SK-N-SH (cell line): Measurements from ENCODE around the gene ALDH7A1. TPM values are rescaled to one million over a fixed set of nuclear protein-coding genes. Genes with fewer than 3 reads are reported as not detected.

ENCODE experiments used
- CTCF ChIA-PET: fragments of 300-600, 350-600 bp; formaldehyde crosslinking; extraction: SDS; loops from one replicate; lab custom pipeline; 2021; lab: Yijun Ruan, JAX
- POLR2A ChIA-PET: fragments of 350-600 bp; sonication (Branson Sonifier 250); formaldehyde crosslinking; extraction: SDS; loops from one replicate; lab custom pipeline; 2020; ENCODE audit warnings: antibody characterized with exemption, inconsistent platforms; lab: Yijun Ruan, JAX
- DNase-seq: peaks from one replicate; pipeline ENCODE4 v3.0.0; 2012
- H2AFZ ChIP-seq: fragments of 200-600 bp; sonication (generic); 2 replicates; pipeline ENCODE4 v1.8.1; 2016; ENCODE audit warnings: antibody characterized with exemption, mild to moderate bottlenecking, low read depth
- H3F3A ChIP-seq: fragments of 200-600 bp; sonication (generic); replicated peaks from 2 replicates; pipeline ENCODE3; 2016; ENCODE audit warnings: antibody characterized with exemption, mild to moderate bottlenecking; ENCODE audit not compliant: insufficient read depth
- H3K27ac ChIP-seq, 2 experiments: fragments of 200-500 bp in 1 of 2; fragments of 200-600 bp in 1 of 2; sonication (Bioruptor generic) in 1 of 2; sonication (generic), shearing (Covaris generic) in 1 of 2; 2 replicates each; pipeline versions ENCODE4 v1.5.1 to v1.6.1; 2014 to 2016; ENCODE audit warnings: low read depth in 2 of 2, inconsistent platforms in 1 of 2, low read length in 1 of 2, mild to moderate bottlenecking in 1 of 2, mixed read lengths in 1 of 2
- H3K27me3 ChIP-seq: fragments of 200-600 bp; sonication (generic), shearing (Covaris generic); 2 replicates; pipeline ENCODE4 v1.6.1; 2016; ENCODE audit warnings: mixed run types; ENCODE audit not compliant: insufficient read depth
- H3K36me3 ChIP-seq, 2 experiments: fragments of 200-500 bp in 1 of 2; fragments of 200-600 bp in 1 of 2; sonication (Bioruptor generic) in 1 of 2; sonication (generic) in 1 of 2; replicated peaks in 1 of 2; 2 replicates each; pipeline versions ENCODE3 to v1.5.1; 2014 to 2016; ENCODE audit warnings: low read length in 1 of 2, mild to moderate bottlenecking in 1 of 2; ENCODE audit not compliant: insufficient read depth in 2 of 2, control insufficient read depth in 1 of 2
- H3K4me1 ChIP-seq, 2 experiments: fragments of 200-500 bp in 1 of 2; fragments of 200-600 bp in 1 of 2; sonication (Bioruptor generic) in 1 of 2; sonication (generic), shearing (Covaris generic) in 1 of 2; 2 replicates each; pipeline versions ENCODE4 v1.5.1 to v1.6.1; 2014 to 2016; ENCODE audit warnings: low read depth in 1 of 2, low read length in 1 of 2, mixed run types in 1 of 2; ENCODE audit not compliant: insufficient read depth in 2 of 2, control insufficient read depth in 1 of 2
- H3K4me2 ChIP-seq: fragments of 200-600 bp; sonication (generic), shearing (Covaris generic); 2 replicates; pipeline ENCODE4 v1.6.1; 2017; ENCODE audit warnings: mixed run types
- H3K4me3 ChIP-seq, 2 experiments: fragments of 200-500 bp in 1 of 2; fragments of 200-600 bp in 1 of 2; sonication (Bioruptor generic) in 1 of 2; sonication (generic), shearing (Covaris generic) in 1 of 2; 2 replicates each; pipeline versions ENCODE4 v1.5.1 to v1.8.1; 2014 to 2016; ENCODE audit warnings: low read depth in 2 of 2, inconsistent platforms in 1 of 2, low read length in 1 of 2, mild to moderate bottlenecking in 1 of 2, mixed read lengths in 1 of 2, moderate library complexity in 1 of 2
- H3K79me2 ChIP-seq: fragments of 200-600 bp; sonication (generic); 2 replicates; pipeline ENCODE4 v1.8.1; 2017; ENCODE audit warnings: mild to moderate bottlenecking; ENCODE audit not compliant: insufficient read depth
- H3K9ac ChIP-seq: fragments of 200-600 bp; sonication (generic); 2 replicates; pipeline ENCODE4 v1.6.1; 2017; ENCODE audit warnings: mixed run types
- H3K9me2 ChIP-seq: fragments of 200-600 bp; sonication (generic); 2 replicates; pipeline ENCODE4 v1.6.1; 2017; ENCODE audit warnings: mixed run types
- H3K9me3 ChIP-seq: fragments of 200-600 bp; sonication (generic); 2 replicates; pipeline ENCODE4 v1.6.1; 2017; ENCODE audit warnings: mixed run types, mild to moderate bottlenecking, moderate library complexity
- H4K20me1 ChIP-seq: fragments of 200-600 bp; sonication (generic); 2 replicates; pipeline ENCODE4 v1.6.1; 2017; ENCODE audit warnings: mild to moderate bottlenecking, mixed run types; ENCODE audit not compliant: insufficient read depth
- CHD2 ChIP-seq: fragments of 150-350 bp; IDR thresholded peaks from 2 replicates; pipeline ENCODE4 v1.6.1; 2018; ENCODE audit warnings: low read length; ENCODE audit not compliant: partially characterized antibody
- FOSL2 ChIP-seq: IDR thresholded peaks from 2 replicates; pipeline ENCODE4 v1.4.0; 2012; ENCODE audit warnings: low read depth, mild to moderate bottlenecking, moderate library complexity, borderline replicate concordance
- FOXJ3 ChIP-seq: sonication (generic); formaldehyde crosslinking; IDR thresholded peaks from 2 replicates; pipeline ENCODE4 v1.5.1; 2020; ENCODE audit warnings: mild to moderate bottlenecking, missing genetic modification reagents
- GABPA ChIP-seq: IDR thresholded peaks from 2 replicates; pipeline ENCODE4 v1.4.0; 2012; ENCODE audit warnings: low read depth, mild to moderate bottlenecking
- IRF3 ChIP-seq: fragments of 150-350 bp; IDR thresholded peaks from 2 replicates; pipeline ENCODE4 v1.6.1; 2016; ENCODE audit warnings: mild to moderate bottlenecking, low read depth, low read length
- NFIC ChIP-seq: IDR thresholded peaks from 2 replicates; pipeline ENCODE4 v1.4.0; 2012; ENCODE audit warnings: borderline replicate concordance
- RAD21 ChIP-seq: IDR thresholded peaks from 2 replicates; pipeline ENCODE4 v1.6.1; 2012; ENCODE audit warnings: mild to moderate bottlenecking, low read length
- RCOR1 ChIP-seq: fragments of 150-350 bp; IDR thresholded peaks from 2 replicates; pipeline ENCODE4 v1.6.1; 2017; ENCODE audit warnings: antibody characterized with exemption, low read length
- RXRA ChIP-seq: IDR thresholded peaks from 2 replicates; pipeline ENCODE4 v1.4.0; 2012; ENCODE audit warnings: low read depth, mild to moderate bottlenecking, borderline replicate concordance
- SIN3A ChIP-seq: IDR thresholded peaks from 2 replicates; pipeline ENCODE4 v1.6.1; 2012; ENCODE audit warnings: low read depth, mild to moderate bottlenecking, low read length, moderate library complexity, borderline replicate concordance
- WGBS: methylation state at CpG from one replicate; pipeline ENCODE4 v1.1.6; 2017; ENCODE audit warnings: low lambda C conversion rate; 5-methylcytosine and 5-hydroxymethylcytosine counted together
- polyA plus RNA-seq, 3 experiments: library from polyadenylated mRNA; depleted of rRNA; stranded (reverse); fragments of >200 nt; gene quantifications; 2 replicates each; pipeline ENCODE4 v1.2.3, GENCODE V29; 2012
- TF ChIP-seq, protein P1 (sequence below): IDR thresholded peaks from 2 replicates; pipeline ENCODE4 v1.4.0; 2012; ENCODE audit warnings: low read depth, borderline replicate concordance
- TF ChIP-seq, protein P2 (sequence below): fragments of 200-600 bp; sonication (generic); IDR thresholded peaks from 2 replicates; pipeline ENCODE4 v1.6.1; 2017; ENCODE audit warnings: antibody characterized with exemption, mild to moderate bottlenecking, moderate library complexity

ALDH7A1 gene
- polyA plus RNA-seq, 1 of the 3 experiments (the other 2 are of a cell fraction), result 44.5 TPM

DNA sequence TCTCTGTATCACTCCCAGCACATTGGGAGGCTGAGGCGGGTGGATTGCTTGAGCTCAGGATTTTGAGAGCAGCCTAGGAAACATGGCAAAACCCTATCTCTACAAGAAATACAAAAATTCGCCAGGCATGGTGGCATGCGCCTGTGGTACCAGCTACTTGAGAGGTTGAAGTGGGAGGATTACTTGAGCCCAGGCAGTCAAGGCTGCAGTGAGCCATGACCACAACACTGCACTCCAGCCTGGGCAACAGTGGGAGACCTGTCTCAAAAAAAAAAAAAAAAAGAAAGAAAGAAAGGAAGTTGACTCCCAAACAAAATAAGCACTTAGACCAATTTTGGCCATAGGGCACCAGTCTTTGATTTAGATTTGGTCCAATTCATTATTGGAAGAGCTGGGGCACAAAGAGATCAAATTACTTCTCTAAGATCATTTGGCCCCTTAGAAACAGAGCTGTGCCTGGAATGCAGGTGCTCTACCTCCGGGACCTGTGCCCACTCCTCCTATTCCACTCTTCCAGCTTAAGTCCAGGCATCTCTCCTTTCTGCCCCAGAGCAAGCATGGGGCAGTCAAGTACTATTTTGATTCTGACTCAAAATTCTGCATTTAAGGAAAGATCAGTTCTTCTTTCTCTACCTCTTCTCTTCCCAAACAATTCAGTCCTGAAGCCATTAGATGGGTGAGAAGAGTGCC is 59.0 kb downstream of the ALDH7A1 start:
- H3K27ac ChIP-seq, result no peak overlapping the region
- H3K9me2 ChIP-seq, result no peaks in the 10 kb centered on the region
- H3F3A ChIP-seq, result peaks cover 5% of the 10 kb centered on the region
- no peak overlapping the region for H3K9ac ChIP-seq
- no peak overlapping the region for H3K4me2 ChIP-seq
- TF ChIP-seq CHD2 (no peak), RCOR1 (no peak), FOSL2 (no peak), RXRA (no peak)
- TF ChIP-seq, protein P1, sequence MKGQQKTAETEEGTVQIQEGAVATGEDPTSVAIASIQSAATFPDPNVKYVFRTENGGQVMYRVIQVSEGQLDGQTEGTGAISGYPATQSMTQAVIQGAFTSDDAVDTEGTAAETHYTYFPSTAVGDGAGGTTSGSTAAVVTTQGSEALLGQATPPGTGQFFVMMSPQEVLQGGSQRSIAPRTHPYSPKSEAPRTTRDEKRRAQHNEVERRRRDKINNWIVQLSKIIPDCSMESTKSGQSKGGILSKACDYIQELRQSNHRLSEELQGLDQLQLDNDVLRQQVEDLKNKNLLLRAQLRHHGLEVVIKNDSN, result no peak
- no peak overlapping the region for H2AFZ ChIP-seq
- H3K9me3 ChIP-seq, result no peaks in the 10 kb centered on the region
- ChIA-PET CTCF (interaction anchor here (1.1 kb wide), 1 partner anchor 181 kb away, joined by 3 read pairs; no protein-coding TSS in a partner anchor), POLR2A (interaction anchor here (0.6 kb wide), 1 partner anchor 1787 kb away, joined by 4 read pairs; no protein-coding TSS in a partner anchor)
- H3K79me2 ChIP-seq, result no peaks in the 10 kb centered on the region
- H3K36me3 ChIP-seq, result no peaks in the 10 kb centered on the region
- no peak for DNase-seq
- no peaks in the 10 kb centered on the region for H3K27me3 ChIP-seq
- 92% methylated on average over 4 of the region's 4 CpGs for WGBS
- no peaks in the 10 kb centered on the region for H4K20me1 ChIP-seq
- H3K4me3 ChIP-seq, result no peak overlapping the region
- peaks cover 0 to 4% of the 10 kb centered on the region in 2 experiments; a peak in 1 of 4 replicates for H3K4me1 ChIP-seq

- Histone ChIP-seq H3K4me3 (no peak overlapping the region), H3K9me3 (no peaks in the 10 kb centered on the region), H4K20me1 (no peaks in the 10 kb centered on the region), H3K4me1 (peaks cover 0 to 4% of the 10 kb centered on the region in 2 experiments; a peak in 1 of 4 replicates), H3K9me2 (no peaks in the 10 kb centered on the region), H3K4me2 (no peak overlapping the region), H3K27ac (no peak overlapping the region), H3K27me3 (no peaks in the 10 kb centered on the region), H3F3A (peaks cover 5% of the 10 kb centered on the region), H3K79me2 (no peaks in the 10 kb centered on the region), H2AFZ (no peak overlapping the region), H3K36me3 (no peaks in the 10 kb centered on the region), H3K9ac (no peak overlapping the region)
- POLR2A ChIA-PET, result no interaction called here
- WGBS, result no CpG with 5 or more reads among the region's 1 CpG
- DNase-seq, result no peak
- CTCF ChIA-PET, result interaction anchor here (1.1 to 3.3 kb wide), 3 partner anchors 34 to 195 kb away, joined by 3 to 17 read pairs (median 6); no protein-coding TSS in a partner anchor
- no peak for TF ChIP-seq GABPA
- TF ChIP-seq, protein P2, sequence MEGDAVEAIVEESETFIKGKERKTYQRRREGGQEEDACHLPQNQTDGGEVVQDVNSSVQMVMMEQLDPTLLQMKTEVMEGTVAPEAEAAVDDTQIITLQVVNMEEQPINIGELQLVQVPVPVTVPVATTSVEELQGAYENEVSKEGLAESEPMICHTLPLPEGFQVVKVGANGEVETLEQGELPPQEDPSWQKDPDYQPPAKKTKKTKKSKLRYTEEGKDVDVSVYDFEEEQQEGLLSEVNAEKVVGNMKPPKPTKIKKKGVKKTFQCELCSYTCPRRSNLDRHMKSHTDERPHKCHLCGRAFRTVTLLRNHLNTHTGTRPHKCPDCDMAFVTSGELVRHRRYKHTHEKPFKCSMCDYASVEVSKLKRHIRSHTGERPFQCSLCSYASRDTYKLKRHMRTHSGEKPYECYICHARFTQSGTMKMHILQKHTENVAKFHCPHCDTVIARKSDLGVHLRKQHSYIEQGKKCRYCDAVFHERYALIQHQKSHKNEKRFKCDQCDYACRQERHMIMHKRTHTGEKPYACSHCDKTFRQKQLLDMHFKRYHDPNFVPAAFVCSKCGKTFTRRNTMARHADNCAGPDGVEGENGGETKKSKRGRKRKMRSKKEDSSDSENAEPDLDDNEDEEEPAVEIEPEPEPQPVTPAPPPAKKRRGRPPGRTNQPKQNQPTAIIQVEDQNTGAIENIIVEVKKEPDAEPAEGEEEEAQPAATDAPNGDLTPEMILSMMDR, result no peak
- no peak for TF ChIP-seq RAD21
- no peak for TF ChIP-seq FOXJ3 (CRISPR knock-in tag)
- TF ChIP-seq IRF3, result no peak
- no peak for TF ChIP-seq NFIC
- TF ChIP-seq SIN3A, result no peak
- TF ChIP-seq RXRA, result no peak
Observed at GRCh38 chr5:126534553-126534952, 60.5 kb downstream of the ALDH7A1 start.
